NCI-H2029 (cell line): ENCODE results near the gene RENBP.
A peak's percentile ranks its signal among the peaks of the same experiment; 100 is the strongest.

ENCODE experiments used
- DNase-seq: peaks from one replicate; lab custom pipeline; 2025; lab: John Stamatoyannopoulos, UW

RENBP gene

GRCh38 chrX:153933748-153934147 is 10.7 kb downstream of the RENBP start:
- DNase-seq: no peak

GRCh38 chrX:153932220-153932915 is 12.1 kb downstream of the RENBP start:
- no peak for DNase-seq

- no peak for DNase-seq
Measured at GRCh38 chrX:153931748-153932147, 12.7 kb downstream of the RENBP start.

GRCh38 chrX:153931151-153931550 is 13.3 kb downstream of the RENBP start:
- DNase-seq: no peak

- no peak for DNase-seq
Measured at GRCh38 chrX:153930011-153930910, 14.2 kb downstream of the RENBP start.

- DNase-seq: no peak
Measured at GRCh38 chrX:153929576-153929975, 14.9 kb downstream of the RENBP start.

- no peak for DNase-seq
Measured at GRCh38 chrX:153928846-153929245, 15.6 kb downstream of the RENBP start.

GRCh38 chrX:153927922-153928760 is 16.3 kb downstream of the RENBP start:
- DNase-seq: peak; percentile 90

GRCh38 chrX:153927672-153927921 is 16.8 kb downstream of the RENBP start:
- DNase-seq: no peak

- peak; percentile 55 for DNase-seq
Measured at GRCh38 chrX:153926858-153927671, 17.4 kb downstream of the RENBP start.

- DNase-seq: no peak
Measured at GRCh38 chrX:153926552-153926857, 17.9 kb downstream of the RENBP start.

- no peak for DNase-seq
Measured at GRCh38 chrX:153925739-153926551, 18.5 kb downstream of the RENBP start, which contains the start of gene ARHGAP4. Gene ARHGAP4, minus strand, starts transcription at chrX:153926264. Its CDS starts 62 bp downstream, at chrX:153926202.

GRCh38 chrX:153925387-153925738 is 19.1 kb downstream of the RENBP start:
- DNase-seq: no peak

GRCh38 chrX:153924149-153924861 is 20.1 kb downstream of the RENBP start:
- DNase-seq: no peak

- peak; percentile 35 for DNase-seq
Measured at GRCh38 chrX:153922932-153923857, 21.2 kb downstream of the RENBP start.

GRCh38 chrX:153921511-153922446 is 22.7 kb downstream of the RENBP start:
- DNase-seq: no peak

GRCh38 chrX:153921070-153921469 is 23.4 kb downstream of the RENBP start:
- no peak for DNase-seq

- DNase-seq: no peak
Measured at GRCh38 chrX:153920546-153920945, 23.9 kb downstream of the RENBP start.
